HG03097 (cell line): ENCODE results near the gene GADD45A.
"Not testable (repeated sequence)": the region's sequence is repeated elsewhere in the genome, so short reads cannot be mapped to it uniquely, and the experiment has no call there.

Source experiments
- ATAC-seq: cut with Tn5 transposase; IDR thresholded peaks from one replicate; pipeline ENCODE4 v1.9.1; 2021; ENCODE audit not compliant: unreplicated experiment, low FRiP score

Gene GADD45A

DNA sequence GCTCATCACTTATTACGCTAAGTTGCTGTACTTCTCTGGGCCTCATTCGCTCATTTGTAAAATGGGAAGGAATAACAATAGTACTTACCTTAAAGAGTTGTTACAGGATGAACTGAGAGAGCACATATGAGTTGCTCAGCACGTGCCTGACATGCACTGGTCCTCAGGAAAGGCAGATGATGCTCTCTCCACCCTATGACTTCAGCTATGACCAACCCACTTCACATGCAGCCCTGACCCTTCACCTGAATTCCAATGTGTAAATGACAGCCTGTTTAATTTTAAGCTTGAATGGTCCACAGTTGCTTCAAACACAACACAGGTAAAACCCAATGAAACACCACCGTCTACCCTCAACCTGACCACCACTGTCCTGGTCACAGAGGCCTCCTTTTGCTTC, 32.9 kb downstream of the GADD45A start:
- no peak for ATAC-seq

- ATAC-seq = no peak
Observed at GRCh38 chr1:67719329-67720196, 34.6 kb downstream of the GADD45A start.

GRCh38 chr1:67721112-67721511, 36.1 kb downstream of the GADD45A start:
- no peak for ATAC-seq

DNA sequence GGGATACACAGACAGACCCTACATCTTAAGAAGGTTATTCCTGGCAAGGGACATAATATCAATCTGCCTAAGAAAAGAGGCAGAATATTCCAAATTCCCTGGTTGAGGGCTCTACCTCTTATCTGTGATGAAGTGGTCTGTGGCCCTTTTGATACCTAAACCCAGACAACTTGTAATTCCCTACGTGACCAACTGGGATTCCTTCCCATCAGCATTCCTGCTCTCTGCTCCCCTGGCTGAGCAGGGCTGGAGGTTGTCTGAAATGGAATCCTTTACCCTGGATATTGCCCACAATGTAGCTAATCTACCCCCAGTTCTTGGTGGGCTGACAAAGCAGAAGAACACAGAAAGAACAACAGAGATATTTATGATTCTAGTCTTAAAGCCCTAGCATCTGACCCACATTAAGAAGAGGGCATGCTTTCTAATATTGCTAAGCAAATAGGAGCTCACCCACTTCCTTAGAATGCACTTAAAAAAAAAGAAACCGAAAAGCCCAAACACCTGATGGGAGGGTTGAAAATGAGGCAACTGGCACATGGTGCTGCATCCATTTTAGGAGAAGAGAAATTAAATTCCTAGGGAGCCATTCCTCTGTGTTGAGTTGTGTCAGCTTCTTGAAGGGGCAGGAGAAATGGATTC, 36.8 kb downstream of the GADD45A start:
- no peak for ATAC-seq

- no peak for ATAC-seq
Observed at GRCh38 chr1:67722292-67722944, 37.4 kb downstream of the GADD45A start.

DNA sequence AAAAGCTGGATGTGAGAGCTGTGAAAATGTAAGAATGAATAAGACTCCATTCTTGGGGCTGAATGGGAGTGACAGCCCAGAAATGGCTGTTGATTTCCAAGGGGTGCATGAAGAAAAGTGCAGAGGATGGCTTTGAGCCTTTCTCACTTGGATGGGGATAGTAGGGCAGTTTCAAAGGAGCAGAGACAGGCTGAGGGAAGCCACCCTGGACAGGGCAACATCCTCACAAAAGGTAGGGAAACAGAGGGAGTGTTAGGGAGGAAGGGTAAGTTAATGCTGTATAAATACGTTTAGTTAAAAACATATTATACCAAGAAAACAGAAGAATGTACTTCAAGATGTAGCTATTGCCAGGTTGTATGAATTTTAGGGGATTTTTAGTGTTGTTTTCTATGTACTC, 38.1 kb downstream of the GADD45A start:
- no peak for ATAC-seq

- ATAC-seq = peak; percentile 58
Observed at GRCh38 chr1:67723620-67724019, 38.6 kb downstream of the GADD45A start.

DNA sequence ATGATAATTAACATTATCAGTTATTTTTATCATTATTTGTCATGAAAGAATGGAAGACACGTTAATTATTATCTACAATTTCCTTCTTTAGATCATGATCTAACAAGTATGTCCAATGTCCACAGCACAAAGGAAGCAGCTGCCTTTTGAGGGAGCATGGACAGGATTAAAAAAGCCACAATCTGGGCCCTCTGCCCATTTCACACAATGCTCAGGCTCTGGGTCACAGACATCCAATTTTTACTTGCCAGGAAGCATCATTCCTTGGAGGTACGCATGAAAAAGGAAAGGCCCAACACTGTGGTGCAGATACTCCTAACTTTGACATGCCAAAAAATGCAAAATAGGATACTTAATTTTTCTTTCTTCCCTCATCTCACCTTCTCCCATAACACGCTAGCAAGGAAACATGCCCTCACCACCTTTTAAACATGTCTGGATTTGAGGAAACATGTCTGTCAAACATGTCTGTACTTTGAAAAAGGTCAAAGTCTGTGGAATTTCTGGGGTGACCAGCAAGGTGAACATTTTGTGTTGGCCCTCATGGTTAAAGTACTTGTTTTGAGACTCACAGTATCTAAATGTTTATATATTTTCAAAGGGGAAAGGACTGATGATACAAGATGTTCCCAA, 40.0 kb downstream of the GADD45A start:
- no peak for ATAC-seq

DNA sequence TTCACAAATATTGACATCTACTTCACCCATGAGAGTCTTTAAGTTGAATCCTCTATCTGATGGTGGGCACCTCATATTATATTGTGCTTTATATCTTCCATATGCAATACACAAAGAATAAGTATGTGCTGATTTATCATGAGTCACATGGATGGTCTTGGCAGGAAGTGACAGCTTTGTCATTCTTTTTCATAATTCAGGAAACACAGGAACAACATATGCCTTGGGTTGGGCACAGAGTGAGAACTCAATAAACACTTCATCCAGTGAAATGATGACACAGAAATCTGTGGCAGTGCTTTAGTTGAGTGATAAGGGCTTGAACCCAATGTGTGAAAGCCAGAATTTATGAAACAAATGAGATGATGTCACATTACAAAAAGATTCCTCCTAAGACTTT, 41.2 kb downstream of the GADD45A start:
- ATAC-seq = no peak

DNA sequence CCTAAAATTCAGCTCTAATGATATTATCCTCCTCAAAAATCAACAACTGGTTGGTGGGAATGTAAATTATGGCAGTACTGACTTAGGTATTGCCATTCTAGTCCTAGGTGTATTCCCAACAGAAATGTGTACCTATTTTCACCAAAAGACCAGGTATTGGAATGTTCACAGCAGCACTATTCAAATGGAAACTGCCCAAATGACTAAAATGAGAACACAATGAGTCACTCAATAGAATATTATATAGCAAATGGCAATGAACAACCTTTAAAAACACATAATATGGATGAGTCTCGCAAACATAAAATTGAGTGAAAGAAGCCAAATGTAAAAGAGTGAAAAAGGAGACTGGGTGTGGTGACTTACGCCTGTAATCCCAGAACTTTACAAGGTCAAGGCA, 44.9 kb downstream of the GADD45A start:
- ATAC-seq = no peak

- ATAC-seq = not testable (repeated sequence)
Observed at GRCh38 chr1:67730312-67730711, 45.3 kb downstream of the GADD45A start.

- ATAC-seq = no peak
Observed at GRCh38 chr1:67731322-67731721, 46.3 kb downstream of the GADD45A start.

- ATAC-seq = peak; percentile 44
Observed at GRCh38 chr1:67732750-67733151, 47.8 kb downstream of the GADD45A start.

DNA sequence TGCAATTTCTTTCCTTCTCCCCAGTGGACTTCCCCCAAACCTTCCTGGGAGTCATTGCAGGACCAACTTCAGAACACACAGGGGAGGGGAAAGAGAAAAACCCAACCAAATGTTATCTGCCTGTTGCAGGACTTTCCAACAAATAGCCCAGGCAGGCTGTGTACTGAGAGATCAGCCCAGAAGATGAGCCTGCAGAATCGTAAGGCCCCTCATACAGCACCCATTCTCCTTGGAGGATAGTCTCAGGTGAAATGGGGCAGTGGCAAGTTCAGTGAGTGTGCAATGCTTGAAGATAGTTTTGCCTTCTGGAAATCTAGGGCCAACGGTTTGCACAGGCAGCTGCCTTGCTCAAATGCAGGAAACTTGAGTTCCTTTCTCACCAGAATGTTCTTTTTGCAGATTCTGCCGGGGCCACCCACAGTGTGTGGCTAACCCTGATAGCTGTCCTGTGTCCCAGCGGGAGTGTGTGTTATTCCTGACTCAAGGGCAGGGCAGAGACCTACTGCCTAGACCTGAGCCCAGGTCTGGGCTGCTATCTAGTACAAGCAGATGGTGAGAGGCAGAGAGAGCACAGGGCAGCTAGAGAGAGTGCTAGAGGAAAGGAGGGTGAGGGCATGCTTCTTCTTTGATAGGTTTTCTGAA, 48.8 kb downstream of the GADD45A start:
- ATAC-seq = no peak

GRCh38 chr1:67734323-67734690, 49.3 kb downstream of the GADD45A start:
- no peak for ATAC-seq

DNA sequence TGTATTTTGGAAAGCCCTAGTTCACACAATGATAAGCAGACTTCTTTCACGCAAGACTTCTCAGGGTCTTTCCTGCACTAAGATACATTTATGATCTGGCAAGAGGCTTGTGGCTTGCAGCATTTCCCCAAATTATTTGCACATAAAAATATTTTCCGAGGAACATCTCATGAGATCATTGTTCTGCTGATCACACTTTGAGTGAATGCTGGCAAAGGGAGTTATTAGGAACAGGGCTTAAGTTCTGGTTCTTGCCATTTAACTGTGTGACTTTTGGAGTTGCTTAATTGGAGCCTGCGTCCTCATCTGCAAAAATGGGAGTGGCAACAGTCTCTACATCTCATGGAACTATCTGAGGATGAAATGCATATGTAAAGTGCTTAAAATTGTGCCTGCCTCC, 50.2 kb downstream of the GADD45A start:
- ATAC-seq = no peak

GRCh38 chr1:67735806-67736627, 51.0 kb downstream of the GADD45A start:
- peak; percentile 83 for ATAC-seq

DNA sequence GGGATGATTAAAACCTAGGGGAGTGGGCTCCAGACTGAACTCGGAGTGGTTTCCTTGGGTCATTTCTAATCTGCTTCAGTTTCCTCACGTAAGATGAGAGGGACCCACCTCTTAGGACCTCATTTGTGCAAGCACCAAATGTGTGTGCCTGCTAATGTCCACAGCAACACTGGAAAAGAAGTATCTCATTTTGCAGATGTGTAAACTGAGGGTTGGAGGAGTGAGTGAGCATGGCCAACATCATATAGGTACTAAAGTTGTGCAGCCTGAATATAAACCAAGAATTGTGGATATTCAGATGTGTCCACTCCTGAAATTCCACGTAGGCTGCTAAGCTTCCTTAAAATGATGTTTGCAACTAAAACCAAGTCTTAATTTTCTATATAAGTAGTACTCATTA, 51.7 kb downstream of the GADD45A start:
- no peak for ATAC-seq

DNA sequence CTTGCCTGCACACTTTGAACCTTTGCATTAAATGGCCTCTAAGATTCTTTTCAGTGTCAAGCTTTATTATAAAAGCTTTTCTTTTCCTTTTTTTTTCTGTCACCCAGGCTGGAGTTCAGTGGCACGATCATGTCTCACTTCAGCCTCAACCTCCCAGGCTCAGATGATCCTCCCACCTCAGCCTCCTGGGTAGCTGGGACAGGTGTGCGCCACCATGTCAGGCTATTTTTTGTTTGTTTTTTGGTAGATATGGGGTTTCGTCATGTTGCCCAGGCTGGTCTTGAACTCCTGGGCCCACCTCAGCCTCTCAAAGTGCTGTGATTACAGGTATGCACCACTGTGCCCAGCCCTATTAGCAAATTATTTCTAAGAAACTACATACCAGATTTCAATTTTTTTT, 52.9 kb downstream of the GADD45A start:
- ATAC-seq = no peak
